GM12874 (cell line): ENCODE data around the gene MAN1C1.

ENCODE experiments used
- CTCF ChIP-seq: IDR thresholded peaks from 2 replicates; pipeline ENCODE4 v1.5.1; 2011; ENCODE audit warnings: low read depth, mild to moderate bottlenecking, control low read depth, low read length, moderate library complexity; ENCODE audit not compliant: insufficient read depth

The MAN1C1 gene

GRCh38 chr1:25653558-25653957 is 37.0 kb downstream of the MAN1C1 start:
- no peak for TF ChIP-seq CTCF

- no peak for TF ChIP-seq CTCF
Observed at GRCh38 chr1:25654109-25654660, 37.6 kb downstream of the MAN1C1 start.

GRCh38 chr1:25657121-25657882 is 40.7 kb downstream of the MAN1C1 start:
- TF ChIP-seq CTCF: no peak

GRCh38 chr1:25657883-25658760 is 41.5 kb downstream of the MAN1C1 start:
- TF ChIP-seq CTCF: no peak

GRCh38 chr1:25658791-25659431 is 42.3 kb downstream of the MAN1C1 start:
- TF ChIP-seq CTCF: no peak

GRCh38 chr1:25661043-25661815 is 44.6 kb downstream of the MAN1C1 start:
- TF ChIP-seq CTCF: no peak

GRCh38 chr1:25662061-25662460 is 45.5 kb downstream of the MAN1C1 start:
- TF ChIP-seq CTCF: no peak
